Stimulated activated naive CD8-positive, alpha-beta T cell treated with anti-CD3 and anti-CD28 coated beads, Interleukin-15, Interleukin-2, amounts not matched to agents 100 U/mL and 50 U/mL, for 24 hours (primary cell): ENCODE measurements around the gene CBL.
"Not testable (repeated sequence)": the region's sequence is repeated elsewhere in the genome, so short reads cannot be mapped to it uniquely, and the experiment has no call there.

Experiments used
- ATAC-seq: fragments of 150-1000 bp; cut with Tn5 transposase; one replicate; pipeline ENCODE4 v1.10.0; 2021
- DNase-seq: peaks from one replicate; pipeline ENCODE4 v3.0.0; 2021

Gene CBL

DNA sequence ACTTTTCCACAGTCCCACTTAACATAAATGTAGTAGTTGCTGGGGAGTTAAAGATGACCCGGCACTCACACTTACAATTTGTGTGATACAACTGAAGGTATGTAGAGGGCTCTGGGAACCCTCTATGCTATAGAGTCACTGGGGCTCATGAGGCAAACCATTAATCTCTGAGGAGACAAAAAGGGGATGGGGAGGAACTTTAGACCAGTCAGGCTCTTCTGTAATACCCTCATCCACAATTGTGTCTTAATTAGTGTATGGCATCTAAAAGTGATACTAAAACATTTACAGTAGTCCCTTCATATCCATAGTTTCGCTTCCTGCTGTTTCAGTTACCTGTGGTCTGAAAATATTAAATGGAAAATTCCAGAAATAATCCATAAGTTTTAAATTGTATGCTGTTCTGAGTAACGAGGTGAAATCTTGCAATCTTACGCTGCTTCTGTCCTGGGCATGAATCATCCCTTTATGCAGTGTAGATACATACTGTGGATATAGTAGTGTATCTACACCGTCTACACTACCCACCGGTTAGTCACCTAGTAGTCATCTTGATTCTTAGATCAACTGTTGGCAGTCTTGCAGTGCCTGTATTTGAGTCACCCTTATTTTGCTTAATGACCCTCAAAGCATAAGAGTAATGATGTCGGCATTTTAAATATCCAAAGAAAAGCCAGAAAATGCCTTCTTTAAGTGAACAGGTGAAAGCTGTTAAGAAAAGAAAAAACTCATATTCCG lies 12.2 kb downstream of the CBL start:
- DNase-seq (no peak), ATAC-seq (peak; percentile 100)

DNA sequence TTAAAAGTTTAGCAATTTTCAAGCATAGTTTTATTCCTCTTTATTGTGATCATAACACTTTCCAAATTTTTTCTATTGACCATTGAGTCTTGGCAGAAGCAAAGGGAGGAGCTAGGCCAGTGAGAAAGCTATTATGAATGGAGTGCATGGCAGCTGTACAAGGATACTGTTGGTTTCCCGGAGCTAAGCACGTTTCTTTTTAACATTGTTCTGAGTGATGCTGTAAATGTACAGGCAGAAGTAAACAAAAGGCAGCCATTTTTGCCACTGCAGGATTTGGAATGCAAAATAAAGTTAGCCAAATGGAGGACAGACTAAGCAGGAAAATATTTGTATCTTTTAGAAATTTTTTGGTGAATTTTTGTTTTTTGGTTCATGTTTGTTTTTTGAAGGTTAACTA lies 16.2 kb downstream of the CBL start:
- no peak for ATAC-seq
- DNase-seq: no peak

DNA sequence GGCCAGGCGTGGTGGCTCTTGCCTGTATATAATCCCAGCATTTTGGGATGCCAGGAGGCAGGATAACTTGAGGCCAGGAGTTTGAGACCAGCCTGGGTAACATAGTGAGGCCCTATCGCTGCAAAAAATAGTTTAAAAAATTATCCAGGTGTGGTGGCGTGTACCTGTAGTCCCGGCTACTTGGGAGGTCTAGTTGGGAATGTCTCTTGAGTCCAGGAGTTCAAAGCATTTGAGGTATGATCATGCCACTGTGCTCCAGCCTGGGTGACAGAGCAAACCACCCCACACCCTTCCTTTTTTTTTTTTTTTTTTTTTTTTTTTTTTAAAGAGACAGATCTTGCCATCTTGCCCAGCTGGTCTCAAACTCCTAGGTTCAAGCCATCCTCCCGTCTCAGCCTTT lies 16.8 kb downstream of the CBL start:
- no peak for ATAC-seq
- no peak for DNase-seq

DNA sequence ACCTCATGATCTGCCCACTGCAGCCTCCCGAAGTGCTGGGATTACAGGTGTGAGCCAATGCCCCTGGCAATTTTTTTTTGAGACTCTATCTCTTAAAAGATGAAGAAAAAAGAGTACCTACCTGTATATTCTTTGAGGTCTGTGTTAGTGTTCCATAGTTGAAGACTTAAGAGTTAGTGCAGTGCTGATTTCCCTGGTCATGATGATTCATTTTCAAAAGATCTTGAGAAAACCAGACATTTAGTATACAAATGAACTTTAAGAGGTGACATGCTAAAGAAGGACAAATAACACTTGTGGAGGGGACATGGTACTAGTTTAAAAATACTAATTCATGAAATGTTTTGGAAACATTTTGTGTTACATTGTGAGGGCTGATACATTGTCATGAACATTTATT lies 17.7 kb downstream of the CBL start:
- DNase-seq (no peak), ATAC-seq (peak; percentile 55)

DNA sequence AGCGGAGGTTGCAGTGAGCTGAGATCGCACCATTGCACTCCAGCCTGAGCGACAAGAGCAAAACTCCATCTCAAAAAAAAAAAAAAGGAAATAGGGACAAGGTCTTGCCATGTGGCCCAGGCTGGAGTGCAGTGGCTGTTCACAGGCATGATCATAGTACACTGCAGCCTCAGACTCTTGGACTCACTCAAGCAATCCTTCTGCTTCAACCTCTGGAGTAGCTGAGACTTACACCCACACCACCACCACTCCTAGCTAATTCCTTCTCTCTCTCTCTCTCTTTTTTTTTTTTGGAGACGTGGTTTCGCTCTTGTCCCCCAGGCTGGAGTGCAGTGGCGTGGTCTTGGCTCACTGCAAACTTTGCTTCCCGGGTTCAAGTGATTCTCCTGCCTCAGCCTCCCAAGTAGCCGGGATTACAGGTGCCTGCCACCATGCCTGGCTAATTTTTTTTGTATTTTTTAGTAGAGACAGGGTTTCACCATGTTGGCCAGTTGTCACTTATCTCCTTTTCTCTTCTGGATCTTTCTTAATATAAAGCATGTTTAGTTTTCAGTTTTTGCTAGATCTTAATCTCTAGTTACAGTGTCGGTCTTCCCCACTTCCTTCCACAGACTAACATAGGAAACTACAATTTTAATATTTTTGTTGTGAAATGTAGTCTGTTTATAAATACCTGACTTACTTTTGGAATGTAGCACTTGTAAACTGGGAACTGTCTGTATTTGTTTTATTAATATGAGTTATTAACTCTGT lies 22.6 kb downstream of the CBL start:
- not testable (repeated sequence) for DNase-seq, ATAC-seq

DNA sequence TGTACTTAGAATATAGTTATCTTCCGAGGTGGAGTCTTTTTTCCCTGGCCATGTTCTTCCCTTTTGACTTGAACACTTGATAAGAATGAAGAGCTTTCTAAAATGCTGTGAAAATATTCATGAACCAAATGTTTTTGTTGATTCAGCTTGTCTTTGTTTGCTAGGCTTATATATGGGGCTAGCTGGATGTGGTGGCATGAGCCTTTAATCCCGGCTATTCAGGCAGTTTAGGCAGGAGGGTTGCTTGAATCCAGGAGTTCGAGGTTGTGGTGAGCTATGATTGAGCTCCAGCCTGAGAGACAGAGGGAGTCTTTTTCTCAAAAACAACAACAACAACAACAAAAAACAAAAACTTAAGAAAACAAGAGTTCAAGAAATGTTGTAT lies 23.1 kb downstream of the CBL start:
- ATAC-seq (no peak), DNase-seq (no peak)

DNA sequence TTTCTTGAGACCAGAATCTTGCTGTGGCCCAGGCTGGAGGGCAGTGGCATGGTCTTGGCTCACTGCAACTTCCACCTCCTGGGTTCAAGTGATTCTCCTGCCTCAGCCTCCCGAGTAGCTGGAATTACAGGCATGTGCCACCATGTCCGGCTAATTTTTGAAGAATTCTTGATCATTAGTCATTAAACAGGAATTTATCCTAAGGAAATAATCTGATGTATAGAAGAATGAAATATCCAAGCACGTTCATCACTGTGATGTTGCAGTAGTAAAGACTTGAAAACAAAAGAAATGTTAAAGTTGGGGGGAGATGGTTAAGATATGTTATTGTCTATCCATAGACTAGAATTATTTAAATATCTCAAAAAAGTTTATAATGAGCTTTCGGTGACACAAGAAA lies 23.6 kb downstream of the CBL start:
- ATAC-seq (no peak), DNase-seq (no peak)

DNA sequence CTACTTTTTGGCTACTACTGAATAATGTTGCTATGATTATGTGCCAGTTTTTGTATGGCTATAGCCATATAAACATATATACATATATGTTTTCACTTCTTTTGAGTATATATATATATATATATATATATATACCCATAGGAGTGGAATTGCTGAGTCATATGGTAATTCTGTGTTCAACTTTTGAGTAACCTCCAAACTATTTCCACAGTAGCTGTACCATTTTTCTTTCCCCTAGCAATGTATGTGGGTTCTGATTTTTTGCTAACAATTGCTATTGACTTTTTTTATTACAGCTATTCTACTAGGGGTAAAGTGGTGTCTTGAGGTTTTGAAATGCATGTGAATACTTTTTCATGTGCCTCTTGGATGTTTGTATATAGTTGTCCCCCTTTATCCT lies 30.4 kb downstream of the CBL start:
- ATAC-seq (peak; percentile 65), DNase-seq (no peak)

DNA sequence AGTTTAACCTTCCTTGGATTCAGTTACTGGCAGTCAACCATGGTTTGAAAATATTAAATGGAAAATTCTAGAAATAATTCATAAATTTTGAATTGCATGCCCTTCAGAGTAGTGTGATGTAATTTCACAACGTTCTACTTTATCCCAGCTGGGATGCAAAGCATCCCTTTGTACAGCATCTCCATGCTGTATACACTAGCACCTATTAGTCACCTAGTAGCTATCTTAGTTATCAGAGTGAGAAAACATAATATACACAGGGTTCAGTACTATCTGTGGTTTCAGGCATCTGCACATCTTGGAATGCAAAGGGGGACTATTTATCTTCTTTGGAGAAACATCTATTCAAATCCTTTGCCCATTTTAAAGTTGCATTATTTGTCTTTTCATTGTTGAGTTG lies 30.8 kb downstream of the CBL start:
- ATAC-seq (peak; percentile 60), DNase-seq (no peak)

DNA sequence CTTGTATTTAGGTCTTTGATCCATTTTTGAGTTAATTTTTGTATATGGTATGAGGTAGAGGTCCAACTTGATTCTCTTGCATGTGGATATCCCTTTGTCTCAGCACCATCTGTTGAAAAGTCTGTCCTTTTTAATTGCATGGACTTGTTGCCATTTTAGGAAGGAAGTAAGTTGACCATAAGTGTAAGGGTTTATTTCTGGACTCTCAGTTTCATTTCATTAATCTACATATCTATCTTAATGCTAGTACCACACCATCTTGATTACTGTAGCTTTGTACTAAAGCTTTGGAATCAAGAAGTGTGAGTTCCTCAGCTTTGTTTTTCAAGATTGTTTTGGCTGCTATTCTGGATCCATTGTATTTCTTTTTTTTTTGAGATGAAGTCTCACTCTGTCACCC lies 31.4 kb downstream of the CBL start:
- ATAC-seq (no peak), DNase-seq (no peak)

DNA sequence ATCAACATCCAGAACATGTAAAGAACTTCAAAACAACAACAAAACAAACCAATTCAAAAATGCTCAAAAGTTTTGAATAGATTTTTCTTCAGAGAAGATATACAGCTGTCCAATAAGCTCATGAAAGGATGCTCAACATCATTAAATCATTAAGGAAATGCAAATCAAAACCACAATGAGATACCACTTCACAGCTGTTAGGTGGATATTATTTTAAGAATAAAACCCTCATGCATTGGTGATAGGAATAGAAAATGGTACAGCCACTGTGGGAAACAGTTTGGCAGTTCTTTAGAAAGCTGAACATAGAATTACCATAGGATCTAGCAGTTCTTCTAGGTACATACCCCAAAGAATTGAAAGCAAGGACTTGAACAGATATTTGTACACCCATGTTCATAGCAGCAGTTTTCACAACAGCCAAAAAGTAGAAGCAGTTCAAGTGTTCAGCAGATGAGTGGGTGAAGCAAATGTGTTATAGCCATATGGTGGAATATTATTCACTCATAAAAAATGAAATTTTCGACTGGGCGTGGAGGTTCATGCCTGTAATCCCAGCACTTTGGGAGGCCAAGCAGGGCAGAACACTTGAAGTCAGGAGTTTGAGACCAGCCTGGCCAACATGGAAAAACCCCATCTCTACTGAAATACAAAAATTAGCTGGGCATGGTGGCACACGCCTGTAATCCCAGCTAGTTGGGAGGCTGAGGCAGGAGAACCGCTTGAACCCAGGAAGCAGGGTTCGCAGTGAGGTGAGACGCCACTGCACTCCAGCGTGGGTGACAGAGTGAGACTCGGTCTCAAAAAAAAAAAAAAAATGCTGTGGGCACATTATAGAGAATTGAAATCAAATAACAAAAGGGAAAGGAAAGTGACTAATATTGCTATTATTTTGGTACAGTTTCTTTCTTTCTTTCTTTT lies 42.9 kb downstream of the CBL start:
- no peak for ATAC-seq
- DNase-seq: no peak

DNA sequence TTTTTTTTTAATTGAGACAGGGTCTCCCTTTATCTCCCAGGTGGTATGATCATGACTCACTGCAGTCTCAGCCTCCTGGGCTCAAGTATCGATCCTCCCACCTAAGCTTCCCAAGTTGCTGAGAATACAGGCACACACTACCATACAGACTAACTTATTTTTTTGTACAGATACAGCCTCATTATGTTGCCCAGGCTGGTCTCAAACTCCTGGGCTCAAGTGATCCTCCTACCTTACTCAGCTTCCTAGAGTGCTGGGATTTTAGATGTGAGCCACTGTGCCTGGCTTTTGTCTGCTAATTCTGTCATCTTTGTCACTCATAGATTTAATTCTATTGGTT lies 43.5 kb downstream of the CBL start:
- ATAC-seq (no peak), DNase-seq (no peak)

DNA sequence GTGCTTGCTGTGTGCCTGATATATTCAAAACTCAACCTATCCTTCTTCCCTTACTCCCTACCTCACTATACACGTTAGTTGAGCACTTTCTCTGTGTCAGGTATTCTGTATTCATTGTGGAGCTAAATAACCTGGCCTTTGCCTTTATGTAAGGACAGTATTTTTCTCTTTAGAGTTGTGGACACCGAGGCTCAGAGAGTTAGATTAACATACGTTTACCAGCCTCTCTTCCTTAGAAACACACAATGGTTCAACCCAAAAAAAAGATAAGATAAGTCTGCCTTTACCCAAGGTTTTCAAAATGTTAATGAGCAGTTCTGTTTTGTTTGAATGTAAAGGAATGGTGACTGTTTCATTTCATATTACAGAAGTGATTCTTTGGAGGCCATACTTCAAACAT lies 45.0 kb downstream of the CBL start:
- DNase-seq: no peak
- ATAC-seq: no peak

DNA sequence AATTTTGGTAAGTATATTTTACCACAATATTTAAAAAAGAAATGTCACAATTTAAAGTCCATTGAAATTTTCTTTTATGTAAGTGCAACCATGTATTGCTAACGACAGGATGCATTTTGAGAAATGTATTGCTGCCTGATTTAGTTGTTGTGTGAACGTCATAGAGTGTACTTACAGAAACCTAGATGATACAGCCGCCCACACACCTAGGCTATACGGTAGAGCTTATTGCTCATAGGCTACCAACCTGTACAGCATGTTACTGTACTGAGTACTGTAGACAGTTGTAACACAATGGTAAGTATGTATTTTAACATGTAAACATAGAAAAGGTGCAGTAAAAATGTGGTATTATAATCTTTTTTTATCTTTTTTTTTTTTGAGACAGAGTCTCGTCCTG lies 48.1 kb downstream of the CBL start:
- DNase-seq: peak; percentile 49
- ATAC-seq: peak; percentile 82

DNA sequence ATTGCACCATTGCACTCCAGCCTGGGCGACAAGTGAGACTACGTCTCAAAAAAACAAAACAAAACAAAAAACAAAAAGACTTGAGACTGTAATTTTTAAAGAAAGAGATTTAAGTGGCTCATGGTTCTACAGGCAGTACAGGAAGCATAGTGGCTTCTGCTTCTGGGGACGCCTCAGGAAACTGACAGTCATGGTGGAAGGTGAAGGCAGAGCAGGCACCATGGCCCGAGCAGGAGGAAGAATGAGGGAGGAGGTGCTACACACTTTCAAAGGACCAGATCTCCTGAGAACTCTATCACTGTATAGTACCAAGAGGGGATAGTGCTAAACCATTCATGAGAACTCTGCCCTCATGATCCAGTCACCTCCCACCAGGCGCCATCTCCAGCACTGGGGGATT lies 52.0 kb downstream of the CBL start:
- peak; percentile 9 for DNase-seq

DNA sequence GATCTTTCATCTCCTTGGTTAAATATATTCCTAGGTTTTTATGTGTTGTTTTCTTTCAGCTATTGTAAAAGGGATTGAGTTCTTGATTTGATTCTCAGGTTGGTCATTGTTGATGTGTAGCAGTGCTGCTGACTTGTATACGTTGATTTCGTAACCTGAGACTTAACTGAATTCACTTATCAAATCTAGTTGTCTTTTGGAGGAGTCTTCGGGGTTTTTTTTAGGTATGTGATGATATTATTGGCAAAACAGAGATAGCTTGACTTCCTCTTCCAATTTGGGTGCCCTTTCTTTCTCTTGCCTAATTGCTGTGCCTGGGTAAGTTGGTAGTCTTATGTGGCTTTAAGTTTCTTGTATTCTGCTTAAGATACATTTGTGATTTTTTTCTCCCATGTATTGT lies 52.8 kb downstream of the CBL start:
- ATAC-seq (no peak), DNase-seq (no peak)

More for the DNA sequence above, 52.0 kb downstream of the CBL start:
- ATAC-seq: no peak

DNA sequence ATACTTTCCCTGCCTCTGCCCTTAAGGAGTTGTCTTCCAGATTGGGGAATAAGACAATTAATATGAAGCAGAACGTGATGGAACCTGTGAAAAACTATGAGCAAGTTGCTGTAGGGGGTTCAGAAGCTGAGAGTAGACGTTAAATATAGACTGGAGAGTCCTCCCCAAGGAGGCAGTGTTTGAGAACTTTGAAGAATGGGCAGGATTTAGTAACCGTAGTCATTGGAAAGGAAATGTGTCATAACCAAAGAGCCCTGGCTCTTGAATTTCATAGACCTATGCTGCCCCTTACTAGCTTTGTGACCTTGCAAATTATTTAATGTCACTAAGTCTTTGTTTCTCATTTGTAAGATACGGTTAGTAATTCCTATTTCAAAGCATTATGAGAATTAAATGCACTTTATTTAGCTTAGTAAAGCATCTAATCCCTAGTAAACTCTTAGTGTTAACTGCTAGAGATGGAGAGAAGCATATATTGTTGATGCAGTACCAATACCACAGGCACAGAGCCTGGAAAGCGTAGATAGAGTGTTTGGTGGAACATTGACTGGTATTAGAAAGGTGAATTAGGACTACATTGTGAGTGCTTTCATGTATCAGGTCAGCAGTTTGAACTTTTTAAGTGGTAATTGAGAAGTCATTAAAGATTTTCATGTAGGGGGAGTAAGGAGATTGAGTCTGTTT lies 56.7 kb downstream of the CBL start:
- ATAC-seq (peak; percentile 89), DNase-seq (no peak)

DNA sequence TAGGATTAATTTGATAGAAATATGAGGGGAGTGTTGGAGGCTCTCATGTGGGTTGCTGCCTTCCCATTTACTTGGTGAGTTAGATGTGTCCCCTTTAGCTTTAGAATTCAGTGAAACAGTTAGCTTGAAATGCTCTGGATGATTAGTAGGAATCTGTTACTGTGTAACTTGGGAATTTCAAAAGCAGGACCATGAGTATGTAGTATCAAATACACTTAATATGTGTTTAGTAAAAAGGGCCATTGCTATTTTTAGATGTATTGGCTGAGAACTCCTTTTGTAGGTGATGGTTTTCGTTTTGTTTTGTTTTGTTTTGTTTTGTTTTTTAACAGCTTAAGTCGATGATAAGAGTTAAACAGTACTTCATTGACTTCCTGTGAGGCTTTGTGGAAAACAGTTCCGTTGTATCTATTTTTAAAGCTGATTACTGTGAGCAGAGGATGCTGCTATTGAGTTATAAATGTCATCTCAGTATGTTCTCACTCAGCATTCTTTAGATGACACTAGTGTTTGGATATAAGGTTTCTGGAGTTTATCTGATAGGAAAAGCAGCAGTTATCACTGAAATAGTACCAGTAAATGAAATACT lies 57.3 kb downstream of the CBL start:
- DNase-seq: no peak
- ATAC-seq: no peak

DNA sequence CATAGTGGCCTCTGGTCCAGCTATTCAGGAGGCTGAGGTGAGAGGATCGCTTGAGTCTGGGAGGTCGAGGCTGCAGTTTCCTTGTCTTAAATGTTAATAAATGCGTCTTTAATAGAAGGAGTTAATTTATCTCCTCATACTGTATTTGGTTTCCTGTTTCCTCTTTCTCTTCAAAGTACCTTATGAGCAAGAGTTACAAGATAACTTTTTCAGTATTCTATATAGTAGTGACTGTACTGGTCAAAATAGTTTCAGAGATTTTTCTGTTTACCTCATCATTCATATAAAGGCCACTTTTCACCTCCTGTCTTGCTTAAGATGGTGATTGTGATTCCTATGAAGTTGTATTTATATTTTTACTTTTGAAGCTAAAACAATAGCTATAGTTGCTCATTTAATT lies 59.9 kb downstream of the CBL start:
- ATAC-seq (no peak), DNase-seq (no peak)

DNA sequence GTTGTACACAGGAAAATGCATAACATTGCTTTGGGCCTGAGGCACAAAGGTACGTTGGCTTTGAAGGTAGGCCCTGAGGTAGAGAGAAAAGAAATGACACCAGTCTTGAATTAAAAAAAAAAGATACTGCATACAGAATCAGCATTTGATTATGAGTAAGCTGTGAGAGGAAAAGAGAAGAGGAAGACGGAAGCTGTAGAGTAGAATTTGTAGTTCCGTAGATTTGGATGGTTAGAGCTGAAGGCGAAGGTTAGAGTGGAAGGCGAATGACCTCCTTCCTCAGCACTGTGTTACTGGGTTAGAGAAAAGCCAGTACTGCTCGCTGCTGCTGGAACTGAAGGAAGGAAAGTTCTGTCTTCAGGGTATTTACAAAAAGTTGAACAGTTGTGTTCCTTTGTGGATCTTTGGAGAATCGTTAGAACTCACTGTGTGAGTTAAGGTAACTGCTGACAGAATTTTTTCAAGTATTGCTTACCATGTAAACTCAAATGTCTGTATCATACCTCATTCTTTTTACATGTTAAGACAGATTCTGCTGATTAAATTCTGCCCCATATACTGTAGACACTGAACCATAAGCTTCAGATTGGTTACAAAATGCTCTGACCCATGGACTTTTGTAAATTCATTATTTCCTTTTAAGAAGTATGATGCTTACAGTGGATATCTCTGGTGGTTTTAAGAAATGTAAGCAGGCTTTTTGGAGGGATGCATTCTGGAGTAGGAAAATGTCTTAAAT lies 60.5 kb downstream of the CBL start:
- ATAC-seq (no peak), DNase-seq (no peak)

DNA sequence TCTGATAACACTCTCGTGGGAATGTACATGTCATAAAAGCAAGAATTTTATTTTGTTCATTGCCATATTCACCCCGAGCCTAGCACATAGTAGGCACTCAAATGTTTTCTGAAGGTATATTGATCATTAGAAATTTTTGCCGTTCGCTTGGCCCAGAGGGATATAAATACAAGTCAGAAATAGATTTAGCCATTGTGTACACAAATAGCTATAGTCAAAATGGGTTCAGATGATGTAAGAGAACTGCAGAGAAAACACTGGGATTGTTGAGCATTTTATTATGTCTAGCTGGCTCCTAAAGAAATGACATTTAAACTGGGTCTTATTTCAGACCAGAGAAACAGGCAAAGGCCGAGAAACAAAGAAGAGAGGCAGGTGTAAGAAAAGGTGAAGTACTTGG lies 61.5 kb downstream of the CBL start:
- ATAC-seq (no peak), DNase-seq (no peak)
